Gastrocnemius medialis (tissue), 4 donors: ENCODE results near the gene ACTR6. TPM values are rescaled to one million over a fixed set of nuclear protein-coding genes. Genes with fewer than 3 reads are reported as not detected.
"Not testable (repeated sequence)": the region's sequence is repeated elsewhere in the genome, so short reads cannot be mapped to it uniquely, and the experiment has no call there.

Experiments
- ATAC-seq, 2 donors: fragments of 150-250 bp; one replicate each; pipeline ENCODE4 v1.9.1; 2016
- DNase-seq, 2 donors: peaks; one replicate each; pipeline ENCODE4 v3.0.0-alpha.2; 2019
- H3K27ac ChIP-seq, 4 donors: fragments of 200-600 bp; sonication (generic); 1 replicate in 1 of 4; 2 replicates in 3 of 4; pipeline ENCODE4 v1.5.1; 2016 to 2018; ENCODE audit warnings: mild to moderate bottlenecking in 2 of 4, moderate library complexity in 1 of 4
- H3K27me3 ChIP-seq, 3 donors: fragments of 200-600 bp; sonication (generic) in 2 of 3; 1 replicate in 1 of 3; 2 replicates in 2 of 3; pipeline versions ENCODE4 v1.5.1 to v1.6.0; 2016 to 2019; ENCODE audit warnings: mild to moderate bottlenecking in 1 of 3, moderate library complexity in 1 of 3
- H3K36me3 ChIP-seq, 2 donors: fragments of 200-600 bp; sonication (generic) in 1 of 2; one replicate each; pipeline ENCODE4 v1.5.1; 2017 to 2018
- H3K4me1 ChIP-seq, 2 donors: fragments of 200-600 bp; sonication (generic) in 1 of 2; one replicate each; pipeline ENCODE4 v1.5.1; 2016 to 2017; ENCODE audit warnings: mild to moderate bottlenecking in 2 of 2
- H3K4me3 ChIP-seq, 4 donors: fragments of 200-600 bp; sonication (generic) in 3 of 4; 1 replicate in 1 of 4; 2 replicates in 3 of 4; pipeline ENCODE4 v1.5.1; 2016 to 2019; ENCODE audit warnings: mild to moderate bottlenecking in 2 of 4
- H3K9me3 ChIP-seq, 3 donors: fragments of 200-600 bp; sonication (generic) in 2 of 3; 1 replicate in 1 of 3; 2 replicates in 2 of 3; pipeline ENCODE4 v1.5.1; 2016 to 2019
- POLR2A ChIP-seq, 2 donors: fragments of 450-650 bp; IDR thresholded peaks; one replicate each; pipeline ENCODE4 v1.6.1; 2017; ENCODE audit warnings: antibody characterized with exemption in 2 of 2, mild to moderate bottlenecking in 2 of 2, moderate library complexity in 2 of 2
- in situ Hi-C, 4 donors: fragments of 200-750 bp; cut with MboI; loops; one replicate each; pipeline versions ENCODE4 v1.15.0 to v1.8.0; 2017; ENCODE audit warnings: low sequenced_read_pairs in 4 of 4
- intact Hi-C: fragments of 100-400 bp; cut with DNase I; formaldehyde crosslinking; loops from one replicate; pipeline ENCODE4 v1.15.1; 2023; ENCODE audit warnings: low total_unique reads
- total RNA-seq, 4 donors: library from RNA; depleted of rRNA; stranded (reverse); fragments of >200 nt; gene quantifications; one replicate each; pipeline versions ENCODE4 v1.1.0 to v1.2.3, GENCODE V29; 2016
- TF ChIP-seq, protein P1 (sequence below), 5 experiments: fragments of 450-650 bp in 3 of 5; fragments of 200-600 bp in 2 of 5; sonication (generic) in 2 of 5; IDR thresholded peaks in 4 of 5; conservative IDR thresholded peaks in 1 of 5; 1 replicate in 4 of 5; 2 replicates in 1 of 5; pipeline ENCODE4 v1.5.1; 2016 to 2019; ENCODE audit warnings: antibody characterized with exemption in 5 of 5, mild to moderate bottlenecking in 3 of 5, moderate library complexity in 3 of 5

Gene ACTR6
- total RNA-seq, 4 donors from 2014 or later = 8.4 to 19.2 (median 16.6) TPM

DNA sequence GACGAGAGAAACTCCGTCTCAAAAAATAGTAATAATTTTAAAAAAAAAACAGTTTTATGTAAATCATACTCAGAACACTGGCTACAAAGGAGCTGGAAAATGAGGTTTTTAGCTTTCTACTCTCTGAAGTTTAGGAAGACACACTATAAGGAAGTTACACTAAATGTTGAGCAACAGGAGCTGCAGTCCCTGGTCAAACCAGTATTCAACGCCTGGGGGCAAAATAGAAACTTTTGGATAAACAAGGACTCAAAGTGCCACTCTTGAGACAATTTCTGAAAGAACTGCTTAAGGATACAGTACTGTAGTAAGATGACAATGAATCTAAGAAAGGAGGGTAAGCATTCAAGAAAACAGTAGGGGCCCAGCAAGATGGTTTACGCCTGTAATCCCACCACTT is 29.3 kb downstream of the ACTR6 start:
- DNase-seq (no peak), ATAC-seq (no peak)
- H3K27ac ChIP-seq = no peak overlapping the region
- in situ Hi-C loops (loop anchor here in 3 of 4 donors (10.0 to 25.0 kb wide), 3 partner anchors 332 to 507 kb away; partner anchors contain the start of gene GAS2L3 (in 3 of the 3)), intact Hi-C loops (loop anchor here (5.0 kb wide), 1 partner anchor 322 kb away; no protein-coding TSS in a partner anchor)
- no peaks in the 10 kb centered on the region for H3K27me3 ChIP-seq
- H3K9me3 ChIP-seq = no peaks in the 10 kb centered on the region
- peaks cover 0 to 8% of the 10 kb centered on the region in 2 donors for H3K36me3 ChIP-seq
- TF ChIP-seq POLR2A (IDR thresholded peaks at IDR 0.05) = no peak
- TF ChIP-seq, protein P1, sequence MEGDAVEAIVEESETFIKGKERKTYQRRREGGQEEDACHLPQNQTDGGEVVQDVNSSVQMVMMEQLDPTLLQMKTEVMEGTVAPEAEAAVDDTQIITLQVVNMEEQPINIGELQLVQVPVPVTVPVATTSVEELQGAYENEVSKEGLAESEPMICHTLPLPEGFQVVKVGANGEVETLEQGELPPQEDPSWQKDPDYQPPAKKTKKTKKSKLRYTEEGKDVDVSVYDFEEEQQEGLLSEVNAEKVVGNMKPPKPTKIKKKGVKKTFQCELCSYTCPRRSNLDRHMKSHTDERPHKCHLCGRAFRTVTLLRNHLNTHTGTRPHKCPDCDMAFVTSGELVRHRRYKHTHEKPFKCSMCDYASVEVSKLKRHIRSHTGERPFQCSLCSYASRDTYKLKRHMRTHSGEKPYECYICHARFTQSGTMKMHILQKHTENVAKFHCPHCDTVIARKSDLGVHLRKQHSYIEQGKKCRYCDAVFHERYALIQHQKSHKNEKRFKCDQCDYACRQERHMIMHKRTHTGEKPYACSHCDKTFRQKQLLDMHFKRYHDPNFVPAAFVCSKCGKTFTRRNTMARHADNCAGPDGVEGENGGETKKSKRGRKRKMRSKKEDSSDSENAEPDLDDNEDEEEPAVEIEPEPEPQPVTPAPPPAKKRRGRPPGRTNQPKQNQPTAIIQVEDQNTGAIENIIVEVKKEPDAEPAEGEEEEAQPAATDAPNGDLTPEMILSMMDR (IDR thresholded peaks at IDR 0.05 in 4 of 5, conservative IDR thresholded peaks at IDR 0.05 in 1 of 5) = no peak
- no peaks in the 10 kb centered on the region for H3K4me1 ChIP-seq
- no peak overlapping the region for H3K4me3 ChIP-seq

DNA sequence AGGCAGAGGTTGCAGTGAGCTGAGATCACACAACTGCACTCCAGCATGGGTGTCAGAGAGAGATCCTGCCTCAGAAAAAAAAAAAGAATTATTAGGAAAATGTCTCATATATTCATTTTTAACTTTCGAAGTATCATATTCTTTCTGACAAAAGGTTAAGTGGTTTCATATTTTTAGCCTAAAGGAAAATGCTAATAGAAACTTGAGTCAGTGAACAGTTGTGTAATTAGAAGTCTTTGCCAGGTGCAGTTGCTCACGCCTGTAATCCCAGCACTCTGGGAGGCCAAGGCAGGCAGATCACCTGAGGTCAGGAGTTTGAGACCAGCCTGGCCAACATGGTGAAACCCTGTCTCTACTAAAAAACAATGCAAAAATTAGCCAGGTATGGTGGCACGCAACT is 31.3 kb downstream of the ACTR6 start:
- in situ Hi-C loops = loop anchor here in 3 of 4 donors (10.0 to 25.0 kb wide), 3 partner anchors 330 to 505 kb away; partner anchors contain the start of gene GAS2L3 (in 3 of the 3)
- intact Hi-C loops = loop anchor here (5.0 kb wide), 1 partner anchor 320 kb away; no protein-coding TSS in a partner anchor
- DNase-seq, H3K4me3 ChIP-seq, H3K9me3 ChIP-seq, H3K36me3 ChIP-seq, H3K27me3 ChIP-seq, H3K4me1 ChIP-seq, H3K27ac ChIP-seq: not testable (repeated sequence)
- ATAC-seq = peak in 1 of 2 donors; percentile 39

DNA sequence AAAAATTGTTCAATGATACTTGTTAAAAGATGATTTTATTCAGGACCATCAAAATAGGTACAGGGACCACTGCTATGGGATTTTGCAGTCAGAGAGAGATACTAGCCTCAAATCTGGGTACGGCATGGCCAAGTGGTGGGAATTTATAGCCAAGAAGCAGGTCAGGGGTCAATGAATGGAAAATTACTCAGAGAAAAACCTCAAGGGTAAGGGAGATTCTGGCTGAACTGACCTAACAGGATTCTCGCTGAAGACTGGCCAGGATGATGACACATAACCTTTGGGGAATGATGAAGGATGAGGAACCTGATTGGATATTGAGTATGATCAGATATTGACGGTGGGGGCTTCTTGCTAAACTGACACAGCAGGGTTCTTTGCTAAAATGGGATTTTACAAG is 33.6 kb downstream of the ACTR6 start:
- intact Hi-C loops = loop anchor here (2.0 to 5.0 kb wide), 3 partner anchors 35 to 507 kb away; no protein-coding TSS in a partner anchor
- TF ChIP-seq, protein P1 (IDR thresholded peaks at IDR 0.05 in 4 of 5, conservative IDR thresholded peaks at IDR 0.05 in 1 of 5) = no peak
- no peak for TF ChIP-seq POLR2A (IDR thresholded peaks at IDR 0.05)
- Histone ChIP-seq H3K36me3 (no peaks in the 10 kb centered on the region), H3K9me3 (no peaks in the 10 kb centered on the region), H3K27ac (peak overlapping the region in 2 of 4 donors; percentile 13 to 19), H3K4me1 (no peaks in the 10 kb centered on the region), H3K27me3 (no peaks in the 10 kb centered on the region), H3K4me3 (no peak overlapping the region)
- ATAC-seq = peak in 1 of 2 donors; percentile 19
- no peak for DNase-seq
- in situ Hi-C loops = loop anchor here in 3 of 4 donors (10.0 to 25.0 kb wide), 3 partner anchors 328 to 503 kb away; partner anchors contain the start of gene GAS2L3 (in 3 of the 3)

DNA sequence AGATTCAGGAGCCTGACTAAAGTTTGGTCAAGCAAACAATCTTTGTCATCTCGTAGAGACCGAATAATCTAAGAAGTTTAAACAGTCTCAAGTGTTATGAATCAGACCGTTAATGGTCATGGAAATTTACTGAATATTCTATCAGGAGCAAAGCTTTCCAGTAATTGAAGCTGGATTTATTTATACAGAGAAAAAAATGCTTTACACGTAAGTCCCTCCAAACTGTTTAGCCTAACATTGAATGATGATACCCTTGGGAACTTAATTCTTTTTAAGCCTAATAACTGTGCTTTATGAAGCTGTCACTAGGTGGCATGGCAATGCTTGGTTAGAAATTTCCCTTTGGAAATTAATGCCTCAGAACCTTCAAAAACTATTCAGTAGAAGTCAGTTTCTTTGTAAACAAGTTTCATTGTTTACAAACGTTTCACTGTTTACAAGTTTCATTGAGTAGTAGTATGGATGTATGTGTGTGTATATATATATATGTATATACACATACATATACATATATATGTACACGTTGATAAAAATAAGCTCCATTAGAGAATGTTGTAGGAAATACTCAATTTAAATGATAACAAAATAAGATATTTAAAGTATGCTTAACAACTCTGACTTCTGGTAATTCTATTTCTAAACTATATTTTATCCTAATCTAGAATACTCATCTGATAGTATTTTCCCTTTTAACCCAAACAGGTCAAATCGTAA is 34.1 kb downstream of the ACTR6 start:
- Histone ChIP-seq H3K36me3 (no peaks in the 10 kb centered on the region), H3K27ac (peak overlapping the region in 2 of 4 donors; percentile 13 to 19), H3K4me1 (no peaks in the 10 kb centered on the region), H3K27me3 (no peaks in the 10 kb centered on the region), H3K9me3 (no peaks in the 10 kb centered on the region), H3K4me3 (no peak overlapping the region)
- DNase-seq (no peak), ATAC-seq (peak; percentile 56 to 61)
- in situ Hi-C loops (loop anchor here in 3 of 4 donors (10.0 to 25.0 kb wide), 3 partner anchors 328 to 503 kb away; partner anchors contain the start of gene GAS2L3 (in 3 of the 3)), intact Hi-C loops (loop anchor here (2.0 to 5.0 kb wide), 3 partner anchors 34 to 506 kb away; no protein-coding TSS in a partner anchor)
- TF ChIP-seq, protein P1 (IDR thresholded peaks at IDR 0.05 in 4 of 5, conservative IDR thresholded peaks at IDR 0.05 in 1 of 5) = peak; percentile 12 to 74 (median 59)
- no peak for TF ChIP-seq POLR2A (IDR thresholded peaks at IDR 0.05)

DNA sequence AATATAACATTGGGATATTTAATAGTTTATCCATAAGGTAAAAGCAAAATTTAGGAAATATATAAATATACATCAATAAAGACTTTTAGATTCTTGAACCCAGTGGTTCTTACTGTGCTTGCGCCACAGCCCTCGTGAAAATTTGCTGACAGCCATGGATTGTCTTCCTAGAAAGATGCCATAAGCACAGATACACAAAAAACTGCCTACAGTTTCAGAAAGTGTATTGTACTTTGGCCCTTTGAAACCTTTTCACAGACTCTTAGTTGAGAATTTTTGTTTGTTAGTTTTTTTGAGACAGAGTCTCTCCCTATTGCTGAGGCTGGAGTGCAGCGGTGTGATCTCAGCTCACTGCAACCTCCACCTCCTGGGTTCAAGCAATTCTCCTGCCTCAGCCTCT is 38.2 kb downstream of the ACTR6 start:
- in situ Hi-C loops = loop anchor here in 3 of 4 donors (10.0 to 25.0 kb wide), 3 partner anchors 324 to 498 kb away; partner anchors contain the start of gene GAS2L3 (in 3 of the 3)
- intact Hi-C loops = no loop called here

More for the DNA sequence above, 38.2 kb downstream of the ACTR6 start:
- no peak for ATAC-seq
- H3K36me3 ChIP-seq = no peaks in the 10 kb centered on the region
- H3K4me1 ChIP-seq = no peaks in the 10 kb centered on the region
- H3K4me3 ChIP-seq = no peak overlapping the region
- no peak for DNase-seq
- TF ChIP-seq, protein P1 (IDR thresholded peaks at IDR 0.05 in 4 of 5, conservative IDR thresholded peaks at IDR 0.05 in 1 of 5) = no peak
- no peak for TF ChIP-seq POLR2A (IDR thresholded peaks at IDR 0.05)
- no peak overlapping the region for H3K27ac ChIP-seq
- H3K27me3 ChIP-seq = no peaks in the 10 kb centered on the region
- no peaks in the 10 kb centered on the region for H3K9me3 ChIP-seq
